Astrocyte of the spinal cord (primary cell): ENCODE data around the gene MGLL.

Experiments used
- DNase-seq: peaks from one replicate; pipeline ENCODE4 v3.0.0; 2011; ENCODE audit warnings: low read depth, low spot score
- H3K4me3 ChIP-seq: 2 replicates; pipeline ENCODE4 v1.5.1; 2011; ENCODE audit warnings: low read depth, mild to moderate bottlenecking, low read length, moderate library complexity
- in situ Hi-C: cut with HindIII; loops from 2 replicates; pipeline ENCODE4 v1.10.0; 2017; ENCODE audit warnings: low sequenced_read_pairs
- TF ChIP-seq, protein P1 (sequence below): IDR thresholded peaks from 2 replicates; pipeline ENCODE4 v1.5.1; 2012; ENCODE audit warnings: low read depth, mild to moderate bottlenecking, low read length, inconsistent platforms

The MGLL gene

DNA sequence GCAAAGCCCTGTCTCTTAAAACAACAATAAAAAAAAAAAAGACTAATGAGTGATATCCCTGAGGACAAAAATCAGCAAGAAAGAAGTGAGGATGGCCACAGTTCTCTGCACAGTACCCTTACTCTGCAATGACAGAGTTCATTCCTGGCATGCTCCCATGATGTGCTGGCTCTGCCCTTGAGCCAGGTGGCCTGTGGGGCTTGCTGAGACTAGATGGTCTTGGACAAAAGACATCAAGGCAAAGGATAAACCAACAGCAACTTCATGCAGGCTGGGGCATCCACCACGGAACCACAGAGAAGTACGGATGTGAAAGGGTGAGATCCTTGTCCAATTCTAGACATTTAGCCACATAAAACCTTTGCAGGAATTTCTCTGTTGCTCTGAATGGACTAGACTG is 12.7 kb downstream of the MGLL start:
- H3K4me3 ChIP-seq = no peak overlapping the region
- TF ChIP-seq, protein P1, sequence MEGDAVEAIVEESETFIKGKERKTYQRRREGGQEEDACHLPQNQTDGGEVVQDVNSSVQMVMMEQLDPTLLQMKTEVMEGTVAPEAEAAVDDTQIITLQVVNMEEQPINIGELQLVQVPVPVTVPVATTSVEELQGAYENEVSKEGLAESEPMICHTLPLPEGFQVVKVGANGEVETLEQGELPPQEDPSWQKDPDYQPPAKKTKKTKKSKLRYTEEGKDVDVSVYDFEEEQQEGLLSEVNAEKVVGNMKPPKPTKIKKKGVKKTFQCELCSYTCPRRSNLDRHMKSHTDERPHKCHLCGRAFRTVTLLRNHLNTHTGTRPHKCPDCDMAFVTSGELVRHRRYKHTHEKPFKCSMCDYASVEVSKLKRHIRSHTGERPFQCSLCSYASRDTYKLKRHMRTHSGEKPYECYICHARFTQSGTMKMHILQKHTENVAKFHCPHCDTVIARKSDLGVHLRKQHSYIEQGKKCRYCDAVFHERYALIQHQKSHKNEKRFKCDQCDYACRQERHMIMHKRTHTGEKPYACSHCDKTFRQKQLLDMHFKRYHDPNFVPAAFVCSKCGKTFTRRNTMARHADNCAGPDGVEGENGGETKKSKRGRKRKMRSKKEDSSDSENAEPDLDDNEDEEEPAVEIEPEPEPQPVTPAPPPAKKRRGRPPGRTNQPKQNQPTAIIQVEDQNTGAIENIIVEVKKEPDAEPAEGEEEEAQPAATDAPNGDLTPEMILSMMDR = no peak
- in situ Hi-C loops = no loop called here
- no peak for DNase-seq

DNA sequence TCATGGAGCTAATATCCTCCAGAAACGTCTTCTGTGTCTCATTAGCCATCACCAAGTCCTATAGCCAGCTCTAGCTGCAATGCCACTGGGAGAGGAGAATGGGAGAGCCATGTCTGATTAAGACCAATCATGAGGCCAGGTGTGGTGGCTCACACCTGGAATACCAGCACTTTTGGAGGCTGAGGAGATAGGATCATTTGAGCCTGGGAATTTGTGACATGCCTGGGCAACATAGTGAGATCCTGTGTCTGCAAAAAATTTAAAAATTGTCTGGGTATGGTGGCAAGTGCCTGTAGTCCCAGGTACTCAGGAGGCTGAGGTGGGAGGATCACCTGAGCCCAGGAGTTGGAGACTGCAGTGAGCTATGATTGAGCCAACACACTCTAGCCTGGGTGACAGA is 13.1 kb downstream of the MGLL start:
- TF ChIP-seq, protein P1 = no peak
- DNase-seq = no peak
- in situ Hi-C loops = no loop called here
- H3K4me3 ChIP-seq = no peak overlapping the region

DNA sequence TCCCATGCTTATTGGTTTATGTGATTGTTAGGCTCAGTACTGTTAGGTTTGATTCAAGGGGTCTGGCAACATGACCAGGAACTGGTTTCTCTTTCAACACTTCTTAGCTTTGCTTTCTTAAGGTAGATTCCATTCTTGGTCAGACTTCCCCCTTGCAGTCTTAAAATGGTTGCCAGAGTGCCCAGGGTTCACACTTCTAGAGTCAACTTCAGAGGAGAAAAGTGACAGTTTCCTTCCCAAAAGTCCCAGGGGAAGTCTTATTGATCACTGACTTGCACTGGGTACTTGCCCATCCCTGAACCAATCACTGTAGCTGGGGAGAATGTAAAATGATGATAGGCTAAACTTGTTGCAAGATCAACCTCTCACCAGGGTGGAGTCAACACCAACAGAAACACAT is 14.1 kb downstream of the MGLL start:
- no peak overlapping the region for H3K4me3 ChIP-seq
- DNase-seq = no peak
- TF ChIP-seq, protein P1 = no peak
- in situ Hi-C loops = no loop called here

DNA sequence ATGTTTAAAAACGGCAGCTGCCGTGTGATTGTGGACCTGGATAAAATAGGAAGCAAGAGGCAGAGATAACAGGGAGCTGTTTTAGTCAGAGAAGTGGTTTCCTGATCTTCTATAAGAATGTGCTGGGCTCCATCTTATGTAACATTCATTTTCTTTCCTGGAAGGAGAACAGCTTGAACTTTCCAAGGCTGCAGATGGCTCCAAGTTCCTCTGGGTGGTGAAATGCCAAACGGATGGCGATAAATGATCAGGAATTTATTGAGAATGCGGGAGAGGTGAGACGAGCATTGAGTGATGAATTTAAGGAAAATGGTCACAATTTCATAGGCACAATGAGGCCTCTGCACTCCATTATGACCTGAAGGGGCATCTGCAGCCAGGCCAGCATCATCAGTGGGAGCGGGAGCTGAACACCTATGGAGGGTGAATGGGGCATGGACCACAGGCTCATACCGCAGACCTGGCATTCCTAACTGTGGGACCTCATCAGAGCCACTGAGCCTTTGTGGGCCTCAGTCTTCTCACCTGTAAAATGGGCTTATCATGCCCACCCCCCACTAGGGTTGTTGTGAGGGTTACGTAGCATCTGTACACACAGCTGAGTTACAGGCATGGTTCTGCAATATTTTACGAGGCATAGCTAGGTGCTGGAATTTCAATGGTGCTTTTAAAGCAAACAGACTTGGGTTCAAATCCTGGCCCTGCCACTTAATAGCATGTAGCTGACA is 17.1 kb downstream of the MGLL start:
- in situ Hi-C loops = no loop called here
- H3K4me3 ChIP-seq = no peak overlapping the region
- TF ChIP-seq, protein P1 = no peak
- no peak for DNase-seq

DNA sequence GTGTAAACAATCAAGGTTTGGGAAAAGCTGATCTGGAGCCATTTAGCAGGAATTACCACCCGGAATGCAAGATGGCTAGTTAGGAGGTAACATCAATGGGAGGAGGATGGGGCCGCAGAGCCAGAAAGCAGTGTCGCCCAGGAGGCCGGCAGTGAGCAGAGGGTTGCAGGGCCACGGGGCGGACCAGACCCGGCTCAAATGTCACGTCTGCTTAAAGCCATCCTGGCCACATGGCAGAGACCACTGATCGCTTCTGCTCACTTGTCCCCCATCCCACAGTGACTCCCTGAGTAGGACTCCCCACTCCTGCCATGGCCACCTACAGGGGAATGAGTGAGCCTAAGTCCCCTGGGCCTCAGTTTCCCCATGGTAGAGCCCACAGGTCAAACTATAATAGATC is 18.2 kb downstream of the MGLL start:
- H3K4me3 ChIP-seq = no peak overlapping the region
- TF ChIP-seq, protein P1 = no peak
- in situ Hi-C loops = no loop called here

DNA sequence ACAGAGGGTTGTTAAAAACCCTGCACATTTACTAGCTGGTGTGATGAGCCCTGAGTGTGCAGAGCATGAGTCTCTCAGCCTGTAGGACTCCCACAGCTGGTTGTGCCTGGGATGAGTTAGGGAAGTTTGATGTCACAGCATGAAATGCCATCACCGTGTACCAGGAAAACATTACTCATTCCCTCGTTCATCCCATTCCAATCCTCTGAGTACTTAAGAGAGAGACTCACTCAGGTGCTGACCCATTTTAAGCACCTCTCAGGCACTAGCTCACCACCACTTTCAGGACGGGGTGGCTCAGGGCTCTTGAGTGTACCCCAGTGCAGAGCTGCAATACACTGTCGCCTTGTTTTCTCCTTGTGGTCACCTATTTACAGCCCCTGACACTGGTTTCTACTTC is 18.7 kb downstream of the MGLL start:
- TF ChIP-seq, protein P1 = no peak
- in situ Hi-C loops = no loop called here
- DNase-seq = peak; percentile 90
- no peak overlapping the region for H3K4me3 ChIP-seq

More for the DNA sequence above, 18.2 kb downstream of the MGLL start:
- DNase-seq = no peak
